Heart left ventricle (tissue), 16 donors: ENCODE data around the gene ARRB1. TPM values are rescaled to one million over a fixed set of nuclear protein-coding genes. Genes with fewer than 3 reads are reported as not detected.

Source experiments
- ATAC-seq, 4 donors: fragments of 200-7000 bp; cut with Tn5 transposase; one replicate each; pipeline ENCODE4 v1.9.1; 2020 to 2022; ENCODE audit warnings: moderate library complexity in 4 of 4, mild to moderate bottlenecking in 3 of 4, moderate number of reproducible peaks in 1 of 4
- DNase-seq, 5 donors: peaks; one replicate each; pipeline ENCODE4 v3.0.0-alpha.2; 2020
- H3K27ac ChIP-seq, 12 donors: fragments of 200-600 bp; sonication (generic) in 4 of 12; one replicate each; pipeline versions ENCODE4 v1.5.0 to v1.8.0; 2016 to 2022; ENCODE audit warnings: mild to moderate bottlenecking in 2 of 12
- H3K27me3 ChIP-seq, 9 donors: fragments of 200-600 bp; sonication (generic) in 2 of 9; one replicate each; pipeline versions ENCODE4 v1.5.1 to v1.8.0; 2016 to 2022; ENCODE audit warnings: mild to moderate bottlenecking in 3 of 9
- H3K36me3 ChIP-seq, 9 donors: fragments of 200-600 bp; sonication (generic) in 2 of 9; one replicate each; pipeline versions ENCODE4 v1.5.0 to v1.8.0; 2018 to 2022; ENCODE audit warnings: mild to moderate bottlenecking in 2 of 9
- H3K4me1 ChIP-seq, 12 donors: fragments of 200-600 bp; sonication (generic) in 4 of 12; one replicate each; pipeline versions ENCODE4 v1.5.0 to v1.8.0; 2016 to 2022; ENCODE audit warnings: mild to moderate bottlenecking in 3 of 12
- H3K4me3 ChIP-seq, 12 donors: fragments of 200-600 bp; sonication (generic) in 4 of 12; one replicate each; pipeline versions ENCODE4 v1.5.0 to v1.8.0; 2017 to 2022; ENCODE audit warnings: mild to moderate bottlenecking in 9 of 12, moderate library complexity in 4 of 12
- H3K9me3 ChIP-seq, 12 donors: fragments of 200-600 bp; sonication (generic) in 4 of 12; one replicate each; pipeline versions ENCODE4 v1.5.0 to v1.8.0; 2016 to 2022; ENCODE audit warnings: mild to moderate bottlenecking in 1 of 12
- CTCF ChIP-seq, 12 donors: fragments of 200-600 bp; sonication (generic) in 4 of 12; IDR thresholded peaks; one replicate each; pipeline versions ENCODE4 v1.5.0 to v1.8.0; 2018 to 2022; ENCODE audit warnings: antibody characterized with exemption in 12 of 12, mild to moderate bottlenecking in 5 of 12
- POLR2A ChIP-seq, 2 donors: fragments of 450-650 bp; IDR thresholded peaks; one replicate each; pipeline ENCODE4 v1.6.1; 2017; ENCODE audit warnings: antibody characterized with exemption in 2 of 2, mild to moderate bottlenecking in 2 of 2, moderate library complexity in 2 of 2
- WGBS, 4 donors: extraction: QIAGEN DNeasy Blood & Tissue Kit in 2 of 4; methylation state at CpG; one replicate each; pipeline versions ENCODE4 v1.1.5 to v1.1.7; 2013 to 2018; 5-methylcytosine and 5-hydroxymethylcytosine counted together
- intact Hi-C, 10 donors: fragments of 100-400 bp; cut with DNase I; formaldehyde crosslinking; loops; one replicate each; pipeline versions ENCODE4 v1.11.1 to v1.14.2; 2022
- polyA plus RNA-seq, 2 donors: library from polyadenylated mRNA; stranded (reverse); fragments of 200-250 nt; gene quantifications; one replicate each; pipeline ENCODE4 v1.2.3, GENCODE V29; 2013
- total RNA-seq, 9 donors: library from RNA; depleted of rRNA in 2 of 9; stranded (reverse); fragments of >200 nt in 2 of 9; fragmentation: NEBNext Ultra II Directional in 3 of 9; extraction: Animal tissue kit (Norgen Biotek cat#: 25700) in 3 of 9; gene quantifications; one replicate each; pipeline versions ENCODE4 v1.1.0 to v1.2.4, GENCODE V29; 2016 to 2023
- donor health status: ischemic (EF 13 %, LVEDD 7.1; RV severe dilation, severe dysfunction).
- donor health status: healthy with polysubstance abuse.
- donor health status: DM: no; HTN: yes; CAD: no.
- donor health status: DM: no; HTN: no; CAD: no.
- donor health status: ischemic (EF 25% LVEDD 6.9; RV normal size, moderate dysfunction).
- donor health status: ischemic (EF 25% LVEDD 5.7; RV mildly dilated, moderate dysfunction).
- donor health status: healthy.
- donor health status: DM: yes; HTN: yes; CAD: no.
- donor health status: ischemic (EF 35%, LVEDD 5.7; RV mildly dilated, moderate dysfunction).
- donor health status: nonischemic (EF 11% LVEDD 7.7; RV severe dilation, severe dysfunction).
- donor health status: DM: yes; HTN: yes; CAD: no.
- donor health status: PGD.
- donor health status: ischemic (EF 29% LVEDD 5.4; RV normal size, mild dysfunction).
- donor health status: nonischemic (EF 23%, LVEDD 6.1; RV moderate dilation, normal function).

ARRB1 gene
- total and polyA plus RNA-seq, 11 donors, result 7.9 to 58.9 (median 25.4) TPM

- peak; percentile 35 to 76 (median 72) for ATAC-seq
- peaks cover 0 to 4% (median 0%) of the 10 kb centered on the region in 9 donors for H3K27me3 ChIP-seq
- peak; percentile 54 to 77 (median 68) for DNase-seq
- WGBS, 4 donors, result 21 to 28% (median 27%) methylated on average over 9 of the region's 9 CpGs
- TF ChIP-seq CTCF (IDR thresholded peaks at IDR 0.05) (peak; percentile 75 to 88 (median 80)), POLR2A (IDR thresholded peaks at IDR 0.05) (no peak)
- H3K27ac ChIP-seq, result no peak overlapping the region
- peaks cover 0 to 23% (median 5%) of the 10 kb centered on the region in 12 donors for H3K4me1 ChIP-seq
- intact Hi-C loops, result loop anchor here in 7 of 10 donors (1.0 to 5.0 kb wide), 4 partner anchors 60 to 144 kb away; no protein-coding TSS in a partner anchor
- no peaks in the 10 kb centered on the region for H3K36me3 ChIP-seq
- H3K9me3 ChIP-seq, result no peaks in the 10 kb centered on the region
- H3K4me3 ChIP-seq, result no peak overlapping the region
Measured at GRCh38 chr11:75388386-75389275, 37.2 kb upstream of the ARRB1 start.

GRCh38 chr11:75387736-75388294 lies 36.4 kb upstream of the ARRB1 start:
- no peak overlapping the region for H3K4me3 ChIP-seq
- H3K27me3 ChIP-seq, result peaks cover 0 to 4% (median 0%) of the 10 kb centered on the region in 9 donors
- TF ChIP-seq POLR2A (IDR thresholded peaks at IDR 0.05) (no peak), CTCF (IDR thresholded peaks at IDR 0.05) (no peak)
- no peak for DNase-seq
- 74 to 83% (median 76%) methylated on average over 3 of the region's 3 CpGs for WGBS, 4 donors
- H3K4me1 ChIP-seq, result peaks cover 0 to 31% (median 5%) of the 10 kb centered on the region in 12 donors
- H3K27ac ChIP-seq, result no peak overlapping the region
- no peak for ATAC-seq
- no peaks in the 10 kb centered on the region for H3K9me3 ChIP-seq
- intact Hi-C loops, result loop anchor here in 7 of 10 donors (1.0 to 5.0 kb wide), 4 partner anchors 59 to 145 kb away; no protein-coding TSS in a partner anchor
- H3K36me3 ChIP-seq, result no peaks in the 10 kb centered on the region

GRCh38 chr11:75386942-75387630 lies 35.6 kb upstream of the ARRB1 start:
- WGBS, 4 donors, result 47 to 71% (median 58%) methylated on average over 3 of the region's 3 CpGs
- TF ChIP-seq CTCF (IDR thresholded peaks at IDR 0.05) (no peak), POLR2A (IDR thresholded peaks at IDR 0.05) (no peak)
- Histone ChIP-seq H3K36me3 (no peaks in the 10 kb centered on the region), H3K27me3 (peaks cover 0 to 4% (median 0%) of the 10 kb centered on the region in 9 donors), H3K4me1 (peaks cover 0 to 31% (median 5%) of the 10 kb centered on the region in 12 donors), H3K4me3 (no peak overlapping the region), H3K27ac (no peak overlapping the region), H3K9me3 (no peaks in the 10 kb centered on the region)
- ATAC-seq (no peak), DNase-seq (no peak)
- intact Hi-C loops, result loop anchor here in 2 of 10 donors (5.0 kb wide), 1 partner anchor 145 kb away; no protein-coding TSS in a partner anchor
